HG03442 (cell line): Measurements from ENCODE around the gene PWP2.
"Not testable (repeated sequence)": the region's sequence is repeated elsewhere in the genome, so short reads cannot be mapped to it uniquely, and the experiment has no call there.

ENCODE experiments used
- ATAC-seq: cut with Tn5 transposase; IDR thresholded peaks from one replicate; pipeline ENCODE4 v1.9.1; 2021; ENCODE audit warnings: mild to moderate bottlenecking, moderate library complexity; ENCODE audit not compliant: unreplicated experiment

Gene PWP2

GRCh38 chr21:44127827-44128226 lies 20.6 kb downstream of the PWP2 start:
- ATAC-seq: not testable (repeated sequence)

GRCh38 chr21:44133715-44134057 lies 26.5 kb downstream of the PWP2 start:
- not testable (repeated sequence) for ATAC-seq

GRCh38 chr21:44134732-44135131 lies 27.5 kb downstream of the PWP2 start:
- not testable (repeated sequence) for ATAC-seq

GRCh38 chr21:44138039-44138438 lies 30.8 kb downstream of the PWP2 start:
- not testable (repeated sequence) for ATAC-seq

GRCh38 chr21:44139787-44140551 lies 32.8 kb downstream of the PWP2 start:
- not testable (repeated sequence) for ATAC-seq

- not testable (repeated sequence) for ATAC-seq
Observed at GRCh38 chr21:44140552-44140932, 33.3 kb downstream of the PWP2 start.

- ATAC-seq: not testable (repeated sequence)
Observed at GRCh38 chr21:44142470-44142869, 35.3 kb downstream of the PWP2 start.

GRCh38 chr21:44143380-44143779 lies 36.2 kb downstream of the PWP2 start:
- not testable (repeated sequence) for ATAC-seq

- not testable (repeated sequence) for ATAC-seq
Observed at GRCh38 chr21:44143996-44144395, 36.8 kb downstream of the PWP2 start.

GRCh38 chr21:44144784-44145602 lies 37.8 kb downstream of the PWP2 start:
- not testable (repeated sequence) for ATAC-seq

- not testable (repeated sequence) for ATAC-seq
Observed at GRCh38 chr21:44145616-44146015, 38.4 kb downstream of the PWP2 start.

- not testable (repeated sequence) for ATAC-seq
Observed at GRCh38 chr21:44147108-44147507, 39.9 kb downstream of the PWP2 start.

GRCh38 chr21:44150255-44150654 lies 43.1 kb downstream of the PWP2 start:
- not testable (repeated sequence) for ATAC-seq

GRCh38 chr21:44153214-44153888 lies 46.2 kb downstream of the PWP2 start:
- ATAC-seq: not testable (repeated sequence)

- not testable (repeated sequence) for ATAC-seq
Observed at GRCh38 chr21:44153889-44154228, 46.7 kb downstream of the PWP2 start.

- not testable (repeated sequence) for ATAC-seq
Observed at GRCh38 chr21:44154816-44155230, 47.6 kb downstream of the PWP2 start.

GRCh38 chr21:44155231-44155993 lies 48.2 kb downstream of the PWP2 start:
- not testable (repeated sequence) for ATAC-seq

- not testable (repeated sequence) for ATAC-seq
Observed at GRCh38 chr21:44155994-44156380, 48.8 kb downstream of the PWP2 start.

GRCh38 chr21:44157439-44158081 lies 50.4 kb downstream of the PWP2 start:
- not testable (repeated sequence) for ATAC-seq

GRCh38 chr21:44158082-44158468 lies 50.9 kb downstream of the PWP2 start:
- not testable (repeated sequence) for ATAC-seq
